Activated CD4-positive, alpha-beta T cell treated with anti-CD3 and anti-CD28 coated beads, Interleukin-2, Interleukin-4, amounts not matched to agents 100 ng/mL and 50 ng/mL, durations not matched to agents 16 hours and 8 hours (primary cell): ENCODE data around the gene ZNF30.
"Not testable (repeated sequence)": the region's sequence is repeated elsewhere in the genome, so short reads cannot be mapped to it uniquely, and the experiment has no call there.

Experiments
- DNase-seq: peaks from one replicate; pipeline ENCODE4 v3.0.0-alpha.2; 2020; ENCODE audit warnings: low spot score

Gene ZNF30

GRCh38 chr19:34960103-34960805 lies 33.6 kb downstream of the ZNF30 start:
- DNase-seq = no peak

DNA sequence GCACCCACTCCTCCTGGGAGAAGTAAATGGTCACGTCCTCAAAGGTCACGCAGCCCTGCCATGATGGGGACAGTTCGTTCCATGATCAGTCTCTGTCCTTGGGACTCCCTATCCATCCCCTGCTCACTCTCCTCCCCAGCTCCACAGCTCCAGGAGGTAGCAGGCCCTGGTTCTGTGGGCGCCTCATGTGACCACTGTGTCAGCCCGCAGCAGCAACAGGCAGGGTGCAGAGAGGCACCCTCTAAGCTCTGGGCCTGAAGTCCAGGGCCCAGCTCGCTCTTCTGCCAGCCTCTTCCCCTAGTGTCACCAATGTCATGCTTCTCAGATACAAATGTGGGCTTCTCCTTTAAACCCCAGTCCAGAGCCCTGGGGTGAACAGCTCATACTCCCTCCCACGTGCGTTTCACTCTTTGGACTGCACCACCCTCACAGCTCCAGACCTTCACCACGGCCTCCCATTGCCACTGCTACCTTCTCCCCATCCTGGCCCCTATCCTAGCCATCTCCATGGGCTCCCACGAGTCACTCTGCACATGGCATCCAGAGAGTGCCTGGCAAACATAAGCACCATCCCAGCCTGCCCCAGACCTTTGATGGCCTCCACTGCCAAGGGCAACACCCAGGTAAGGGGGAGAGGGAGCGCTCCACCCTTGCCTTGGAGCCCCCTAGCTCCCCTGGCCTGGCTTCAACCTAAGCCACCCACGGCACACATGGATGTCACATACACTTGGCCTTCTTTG lies 34.4 kb downstream of the ZNF30 start:
- DNase-seq = no peak

GRCh38 chr19:34961775-34962686 lies 35.3 kb downstream of the ZNF30 start:
- DNase-seq = peak; percentile 48

GRCh38 chr19:34962687-34963572 lies 36.2 kb downstream of the ZNF30 start:
- no peak for DNase-seq

- DNase-seq = peak; percentile 37
Observed at GRCh38 chr19:34963573-34964406, 37.1 kb downstream of the ZNF30 start, which contains the start of gene ZNF792. Gene ZNF792, minus strand, starts transcription at chr19:34964229. Its CDS starts 567 bp downstream, at chr19:34963662.

GRCh38 chr19:34964598-34964997 lies 37.9 kb downstream of the ZNF30 start:
- no peak for DNase-seq

GRCh38 chr19:34965505-34965904 lies 38.8 kb downstream of the ZNF30 start:
- not testable (repeated sequence) for DNase-seq

DNA sequence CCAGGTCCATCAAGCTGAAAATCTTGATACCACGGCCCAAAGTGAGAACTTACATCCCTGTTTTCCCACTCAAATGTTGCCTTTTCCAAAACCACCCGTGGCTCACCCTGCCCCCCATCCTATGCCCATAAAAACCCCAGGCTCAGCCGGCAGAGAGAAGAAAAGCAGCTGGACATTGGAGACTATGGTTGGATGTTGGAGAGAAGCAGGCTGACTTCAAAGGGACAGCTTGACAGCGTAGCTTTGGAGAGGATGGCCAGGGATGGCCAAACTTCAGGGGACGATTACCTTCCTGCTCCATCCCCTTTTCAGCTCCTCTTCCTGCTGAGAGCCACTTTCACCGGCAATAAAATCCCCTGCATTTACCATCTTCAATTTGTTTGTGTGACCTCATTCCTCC lies 40.8 kb downstream of the ZNF30 start:
- DNase-seq = no peak

DNA sequence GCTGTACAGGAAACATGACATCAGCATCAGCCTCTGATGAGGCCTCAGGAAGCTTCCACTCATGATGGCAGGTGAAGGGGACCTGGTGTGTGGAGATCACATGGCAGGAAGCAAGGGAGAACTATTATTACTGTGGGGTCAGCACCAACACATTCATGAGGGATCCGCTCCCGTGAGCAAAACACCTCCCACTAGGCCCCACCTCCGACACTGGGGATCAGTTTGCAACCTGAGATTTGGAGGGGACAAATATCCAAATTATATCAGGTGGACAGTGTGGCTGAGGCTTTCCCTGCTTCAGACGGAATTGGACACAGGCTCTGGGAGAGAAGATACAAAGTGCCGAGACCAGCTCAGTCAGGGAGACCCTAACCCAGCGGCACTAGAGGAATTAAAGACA lies 43.0 kb downstream of the ZNF30 start:
- no peak for DNase-seq

GRCh38 chr19:34970185-34970780 lies 43.6 kb downstream of the ZNF30 start:
- DNase-seq = not testable (repeated sequence)

DNA sequence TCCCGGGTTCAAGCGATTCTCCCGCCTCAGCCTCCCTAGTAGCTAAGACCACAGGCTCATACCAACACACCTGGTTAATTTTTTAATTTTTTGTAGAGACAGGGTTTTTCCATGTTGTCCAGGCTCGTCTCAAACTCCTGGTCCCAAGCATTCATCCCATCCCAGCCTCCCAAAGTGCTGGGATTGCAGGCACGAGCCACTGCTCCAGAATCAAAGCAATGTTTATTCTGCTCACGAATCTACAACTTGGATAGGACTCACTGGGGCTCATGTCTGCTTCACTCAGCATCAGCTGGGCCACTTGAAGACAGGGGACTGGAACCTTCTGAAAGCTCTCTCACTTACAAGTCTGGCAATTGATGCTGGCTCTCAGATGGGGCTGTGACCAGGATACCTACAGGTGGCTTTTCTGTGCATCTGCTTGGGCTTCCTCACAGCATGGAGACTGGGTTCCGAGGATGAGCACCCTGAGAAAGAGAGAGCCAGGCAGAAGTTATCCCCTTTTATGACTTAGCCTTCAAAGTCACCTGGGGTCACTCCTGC lies 45.5 kb downstream of the ZNF30 start:
- DNase-seq = no peak

GRCh38 chr19:34974646-34975045 lies 47.9 kb downstream of the ZNF30 start:
- no peak for DNase-seq

DNA sequence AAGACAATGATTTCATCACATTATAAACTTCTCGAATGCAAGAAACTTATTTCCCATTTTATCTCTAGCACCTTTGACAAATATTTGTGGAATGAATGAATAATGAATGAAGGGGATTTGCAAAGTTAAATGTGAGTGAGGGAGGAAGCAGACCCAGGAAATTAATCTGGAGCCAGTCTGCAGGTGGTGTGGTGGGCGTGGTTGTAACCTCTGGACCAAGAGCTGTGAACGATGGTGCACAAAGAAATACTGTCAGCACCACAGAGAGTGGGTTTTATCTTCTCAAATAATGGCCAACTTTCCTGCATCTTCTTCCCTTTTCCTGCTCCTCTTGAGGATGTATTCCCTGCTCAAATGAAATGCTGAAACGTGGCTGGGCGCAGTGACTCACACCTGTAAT lies 48.4 kb downstream of the ZNF30 start:
- no peak for DNase-seq

- DNase-seq = no peak
Observed at GRCh38 chr19:34976611-34977010, 49.9 kb downstream of the ZNF30 start.

GRCh38 chr19:34979819-34980640 lies 53.3 kb downstream of the ZNF30 start:
- no peak for DNase-seq

- DNase-seq = no peak
Observed at GRCh38 chr19:34982275-34982674, 55.6 kb downstream of the ZNF30 start.

GRCh38 chr19:34983786-34984185 lies 57.1 kb downstream of the ZNF30 start:
- DNase-seq = no peak

DNA sequence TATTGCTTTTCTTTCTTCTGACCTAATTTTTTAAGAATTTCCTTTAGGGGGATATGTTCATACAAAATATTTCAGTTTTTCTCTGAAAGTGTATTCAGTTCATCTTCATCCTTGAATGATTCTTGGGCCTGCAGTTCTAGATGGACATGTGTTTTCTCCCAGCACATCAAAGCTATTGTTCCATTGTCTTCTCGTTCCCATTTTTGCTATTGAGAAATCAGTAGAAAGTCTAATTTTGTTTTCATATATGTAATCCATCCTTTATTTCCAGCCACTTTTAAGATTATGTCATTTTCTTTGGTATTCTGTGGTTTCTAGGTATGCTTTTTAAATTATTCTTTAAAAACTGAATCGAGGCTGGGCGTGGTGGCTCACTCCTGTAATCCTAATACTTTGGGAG lies 57.6 kb downstream of the ZNF30 start:
- DNase-seq = no peak
